Gastrocnemius medialis (tissue), 4 donors: ENCODE data around the gene SALL3.

Source experiments
- POLR2A ChIP-seq, 2 donors: fragments of 450-650 bp; IDR thresholded peaks; one replicate each; pipeline ENCODE4 v1.6.1; 2017; ENCODE audit warnings: antibody characterized with exemption in 2 of 2, mild to moderate bottlenecking in 2 of 2, moderate library complexity in 2 of 2
- TF ChIP-seq, protein P1 (sequence below), 5 experiments: fragments of 450-650 bp in 3 of 5; fragments of 200-600 bp in 2 of 5; sonication (generic) in 2 of 5; IDR thresholded peaks in 4 of 5; conservative IDR thresholded peaks in 1 of 5; 1 replicate in 4 of 5; 2 replicates in 1 of 5; pipeline ENCODE4 v1.5.1; 2016 to 2019; ENCODE audit warnings: antibody characterized with exemption in 5 of 5, mild to moderate bottlenecking in 3 of 5, moderate library complexity in 3 of 5

- TF ChIP-seq, protein P1, sequence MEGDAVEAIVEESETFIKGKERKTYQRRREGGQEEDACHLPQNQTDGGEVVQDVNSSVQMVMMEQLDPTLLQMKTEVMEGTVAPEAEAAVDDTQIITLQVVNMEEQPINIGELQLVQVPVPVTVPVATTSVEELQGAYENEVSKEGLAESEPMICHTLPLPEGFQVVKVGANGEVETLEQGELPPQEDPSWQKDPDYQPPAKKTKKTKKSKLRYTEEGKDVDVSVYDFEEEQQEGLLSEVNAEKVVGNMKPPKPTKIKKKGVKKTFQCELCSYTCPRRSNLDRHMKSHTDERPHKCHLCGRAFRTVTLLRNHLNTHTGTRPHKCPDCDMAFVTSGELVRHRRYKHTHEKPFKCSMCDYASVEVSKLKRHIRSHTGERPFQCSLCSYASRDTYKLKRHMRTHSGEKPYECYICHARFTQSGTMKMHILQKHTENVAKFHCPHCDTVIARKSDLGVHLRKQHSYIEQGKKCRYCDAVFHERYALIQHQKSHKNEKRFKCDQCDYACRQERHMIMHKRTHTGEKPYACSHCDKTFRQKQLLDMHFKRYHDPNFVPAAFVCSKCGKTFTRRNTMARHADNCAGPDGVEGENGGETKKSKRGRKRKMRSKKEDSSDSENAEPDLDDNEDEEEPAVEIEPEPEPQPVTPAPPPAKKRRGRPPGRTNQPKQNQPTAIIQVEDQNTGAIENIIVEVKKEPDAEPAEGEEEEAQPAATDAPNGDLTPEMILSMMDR (IDR thresholded peaks at IDR 0.05 in 4 of 5, conservative IDR thresholded peaks at IDR 0.05 in 1 of 5): no peak
- no peak for TF ChIP-seq POLR2A (IDR thresholded peaks at IDR 0.05)
Observed at GRCh38 chr18:78949216-78949615, 30.4 kb upstream of the SALL3 start.
